Measurements from ENCODE around the gene PFKL.

- TF ChIP-seq CTCF (conservative IDR thresholded peaks at IDR 0.05 in 1 of 2, IDR thresholded peaks at IDR 0.05 in 1 of 2; ENCODE audit: low read depth in 1 of 2, low read length in 2 of 2), result no peak
- no peak for TF ChIP-seq EZH2 (IDR thresholded peaks at IDR 0.05; ENCODE audit: low read length, missing control alignments)
These were observed 65.6 kb downstream of the PFKL start for GRCh38 chr21:44365251-44365966.
